RCC 7860 (cell line): ENCODE data around the gene KIF5C.
"Not testable (repeated sequence)": the region's sequence is repeated elsewhere in the genome, so short reads cannot be mapped to it uniquely, and the experiment has no call there.

ENCODE experiments used
- DNase-seq: peaks from one replicate; pipeline ENCODE4 v3.0.0-alpha.2; 2015; ENCODE audit warnings: low spot score
- FAIRE-seq: peaks from 2 replicates; lab custom pipeline; 2012; peaks lifted over from hg19 to GRCh38; lab: Jason Lieb, UNC

KIF5C gene

DNA sequence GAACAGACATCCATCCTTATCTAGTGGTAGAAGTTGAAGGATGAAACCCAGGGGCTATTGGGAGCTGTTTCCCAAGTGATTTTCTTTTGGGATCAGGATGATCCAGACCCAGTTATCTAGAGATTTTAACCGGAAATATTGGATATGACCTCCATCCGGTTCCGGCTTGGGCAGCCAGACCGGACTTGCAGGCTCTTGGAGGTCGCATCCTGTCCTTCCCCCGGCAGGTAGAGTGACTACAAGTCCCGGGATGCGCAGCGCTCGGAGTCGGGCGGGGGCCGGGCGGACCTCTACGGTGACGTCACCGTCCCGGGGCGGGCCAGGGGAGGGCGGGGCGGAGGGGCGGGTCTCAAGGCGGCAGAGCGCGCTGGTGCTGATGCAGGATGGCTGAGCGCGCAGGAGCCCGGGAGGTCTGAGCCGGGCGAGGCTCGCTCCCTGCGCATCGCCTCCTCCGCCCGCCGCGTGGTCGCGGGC, at the start of gene KIF5C:
TSS of gene KIF5C (plus strand) at position 360 of the 474 bp plus-strand sequence. CDS start 391 bp downstream, outside the sequence.
- DNase-seq (peak; percentile 34), FAIRE-seq (no peak)

GRCh38 chr2:148826791-148827190, 48.2 kb upstream of the KIF5C start:
- DNase-seq (no peak), FAIRE-seq (no peak)

DNA sequence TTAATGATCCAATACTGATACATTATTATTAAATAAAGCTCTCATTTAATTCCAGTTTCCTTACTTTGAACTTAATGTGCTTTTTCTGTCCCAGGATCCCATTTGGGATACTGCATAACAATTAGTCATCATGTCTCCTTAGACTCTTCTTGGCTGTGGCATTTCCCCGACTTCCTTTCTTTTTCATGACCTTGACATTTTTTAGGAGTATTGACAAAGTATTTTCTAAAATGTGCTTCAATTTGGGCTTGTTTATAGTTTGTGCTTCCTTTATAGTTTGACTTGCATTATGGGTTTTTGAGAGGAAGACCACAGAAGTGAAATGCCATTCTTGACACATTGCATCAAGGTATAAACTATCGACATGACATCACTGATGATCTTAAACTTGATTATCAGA, 46.1 kb upstream of the KIF5C start:
- no peak for DNase-seq
- no peak for FAIRE-seq

DNA sequence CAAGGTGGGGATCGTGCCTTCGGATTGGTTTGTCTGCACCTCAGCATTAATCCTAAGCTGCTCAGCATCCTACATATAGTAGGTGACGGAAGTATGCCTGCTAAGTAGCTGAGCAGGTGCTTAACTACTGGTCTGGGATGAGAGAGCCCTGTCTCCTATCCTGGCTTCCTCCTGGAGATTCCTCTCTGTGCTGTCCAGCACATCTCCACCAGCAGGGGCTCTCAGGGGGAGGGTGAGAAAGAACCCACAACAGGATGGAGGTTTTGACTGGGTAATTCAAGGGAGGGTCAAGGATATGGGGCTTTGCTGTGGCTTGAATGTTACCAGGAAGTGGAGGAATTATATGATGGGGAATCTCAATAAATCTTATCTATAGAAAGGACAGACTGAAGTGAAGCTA, 45.4 kb upstream of the KIF5C start:
- no peak for FAIRE-seq
- no peak for DNase-seq

GRCh38 chr2:148832637-148833036, 42.4 kb upstream of the KIF5C start:
- FAIRE-seq (no peak), DNase-seq (no peak)

DNA sequence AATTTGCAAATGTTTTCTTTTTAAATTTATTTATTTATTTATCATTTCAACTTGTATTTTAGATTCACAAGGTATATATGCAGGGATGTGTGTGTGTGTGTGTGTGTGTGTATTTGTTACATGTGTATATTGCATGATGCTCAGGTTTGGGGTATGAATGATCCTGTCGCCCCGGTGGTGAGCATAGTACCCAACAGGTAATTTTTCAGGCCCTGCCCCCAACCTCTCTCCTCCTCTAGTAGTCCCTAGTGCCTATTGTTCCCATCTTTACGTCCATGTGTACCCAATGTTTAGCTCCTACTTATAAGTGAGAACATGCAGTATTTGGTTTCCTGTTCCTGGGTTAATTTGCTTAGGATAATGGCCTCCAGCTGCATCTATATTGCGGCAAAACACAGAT, 33.0 kb upstream of the KIF5C start:
- DNase-seq (no peak), FAIRE-seq (no peak)

DNA sequence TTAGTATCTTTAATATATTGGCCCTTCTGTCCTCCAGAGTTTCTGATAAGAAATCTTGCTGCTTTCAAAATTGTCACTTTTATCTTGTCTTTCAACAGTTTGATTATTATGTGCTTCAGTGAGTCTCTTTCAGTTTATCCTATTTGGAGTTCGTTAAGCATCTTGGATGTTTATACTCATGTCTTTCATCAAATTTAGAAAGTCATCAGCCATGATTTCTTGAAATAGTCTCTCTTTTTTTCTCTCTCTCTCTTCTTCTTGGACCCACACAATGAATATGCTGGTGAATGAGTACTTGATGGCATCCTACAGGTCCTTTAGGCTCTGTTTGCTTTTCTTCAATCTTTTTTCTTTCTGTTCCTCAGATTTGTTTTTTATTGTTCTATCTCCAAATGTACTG, 26.9 kb upstream of the KIF5C start:
- DNase-seq (no peak), FAIRE-seq (no peak)

DNA sequence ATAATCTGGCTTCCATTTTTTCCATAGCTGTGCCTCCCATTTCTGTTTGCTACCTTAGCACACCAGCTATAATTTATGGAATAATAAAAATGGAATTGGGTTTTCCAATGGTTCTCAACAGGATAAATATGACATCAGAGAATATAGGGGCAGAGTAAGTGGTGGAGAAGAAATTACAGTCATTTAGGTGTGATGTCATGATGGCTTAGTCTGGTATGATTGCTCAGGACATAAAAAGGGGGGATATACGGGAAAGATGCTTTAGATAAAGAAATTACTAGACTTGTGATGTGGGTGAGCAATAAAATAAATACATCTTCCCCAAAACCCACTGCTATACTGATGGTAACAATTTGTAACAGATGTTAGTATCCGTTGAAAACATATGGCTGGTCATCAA, 21.6 kb upstream of the KIF5C start:
- FAIRE-seq (no peak), DNase-seq (no peak)

- DNase-seq = no peak
- FAIRE-seq = no peak
Observed at GRCh38 chr2:148860037-148860436, 15.0 kb upstream of the KIF5C start.

DNA sequence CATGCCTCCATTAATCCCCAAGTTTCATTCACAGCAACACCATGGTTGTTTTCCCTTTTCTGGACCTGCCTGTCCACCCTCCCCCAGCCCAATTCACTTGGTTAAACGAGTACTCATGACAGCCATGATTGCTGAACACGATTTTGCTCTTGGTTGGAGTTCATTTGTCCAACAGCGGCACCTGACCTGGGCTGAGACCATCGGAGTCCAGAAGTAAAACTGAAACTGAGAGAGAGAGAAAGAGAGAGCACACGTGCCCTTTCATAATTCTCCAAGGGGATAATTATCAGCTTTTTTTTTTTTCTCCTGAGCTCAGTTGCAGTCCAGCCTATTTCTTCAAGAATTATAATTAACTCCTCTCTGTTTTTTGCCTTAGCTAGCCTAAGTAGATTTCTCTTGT, 13.7 kb upstream of the KIF5C start:
- FAIRE-seq = no peak
- DNase-seq = no peak

GRCh38 chr2:148862478-148862877, 12.5 kb upstream of the KIF5C start:
- not testable (repeated sequence) for FAIRE-seq, DNase-seq

GRCh38 chr2:148865512-148865911, 9.5 kb upstream of the KIF5C start:
- no peak for DNase-seq
- no peak for FAIRE-seq

DNA sequence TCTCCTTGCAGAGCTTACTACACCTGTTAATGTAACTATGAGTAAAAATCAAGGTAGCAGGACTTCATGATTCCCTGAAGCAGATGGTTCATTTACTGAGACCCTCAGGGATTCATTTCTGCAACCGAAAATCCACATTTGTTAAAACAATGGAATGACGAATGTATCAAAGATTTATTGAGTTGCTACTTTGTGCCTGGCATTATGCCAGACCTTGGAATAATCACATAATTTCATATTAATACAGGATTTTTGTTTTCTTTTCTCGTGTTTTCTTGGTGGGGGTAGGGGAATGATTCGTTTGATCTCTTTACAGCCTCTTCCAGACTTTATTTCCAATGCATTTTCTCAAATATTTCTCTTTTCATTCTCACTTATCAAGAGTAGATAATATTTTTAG, 8.9 kb upstream of the KIF5C start:
- DNase-seq (no peak), FAIRE-seq (no peak)

DNA sequence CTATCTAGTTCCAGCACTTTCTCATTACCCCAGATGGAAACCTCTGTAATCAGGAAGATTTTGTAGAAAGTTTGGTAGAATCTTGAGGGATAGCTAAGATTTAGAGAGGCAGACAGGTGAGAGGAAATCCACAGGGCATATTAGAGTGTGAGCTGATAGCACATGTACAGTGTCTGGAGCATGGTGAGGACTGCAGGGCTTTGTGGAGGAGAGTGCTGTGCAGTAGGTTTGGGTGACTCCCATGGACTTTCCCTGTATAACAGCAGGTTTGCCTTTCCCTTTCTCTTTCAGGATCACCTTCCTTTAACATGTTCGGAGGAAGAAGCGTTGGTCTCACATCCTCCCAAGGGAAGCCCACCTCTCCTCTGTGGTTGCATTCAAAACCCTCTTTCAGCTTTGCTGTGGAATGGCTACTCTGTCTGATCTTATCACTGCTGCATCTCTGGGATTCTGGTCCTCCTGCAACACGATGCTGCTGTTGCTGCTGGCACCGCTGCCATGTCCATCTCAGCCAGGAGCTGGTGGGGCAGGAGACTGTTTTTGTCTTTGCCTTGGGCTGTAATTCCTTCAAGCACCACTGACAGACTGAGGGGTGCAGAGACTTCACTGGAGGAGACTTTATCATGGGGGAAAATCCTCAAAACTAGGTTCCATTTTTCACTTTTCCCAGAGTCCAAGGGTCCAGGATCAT, 7.8 kb upstream of the KIF5C start:
- no peak for DNase-seq
- no peak for FAIRE-seq

DNA sequence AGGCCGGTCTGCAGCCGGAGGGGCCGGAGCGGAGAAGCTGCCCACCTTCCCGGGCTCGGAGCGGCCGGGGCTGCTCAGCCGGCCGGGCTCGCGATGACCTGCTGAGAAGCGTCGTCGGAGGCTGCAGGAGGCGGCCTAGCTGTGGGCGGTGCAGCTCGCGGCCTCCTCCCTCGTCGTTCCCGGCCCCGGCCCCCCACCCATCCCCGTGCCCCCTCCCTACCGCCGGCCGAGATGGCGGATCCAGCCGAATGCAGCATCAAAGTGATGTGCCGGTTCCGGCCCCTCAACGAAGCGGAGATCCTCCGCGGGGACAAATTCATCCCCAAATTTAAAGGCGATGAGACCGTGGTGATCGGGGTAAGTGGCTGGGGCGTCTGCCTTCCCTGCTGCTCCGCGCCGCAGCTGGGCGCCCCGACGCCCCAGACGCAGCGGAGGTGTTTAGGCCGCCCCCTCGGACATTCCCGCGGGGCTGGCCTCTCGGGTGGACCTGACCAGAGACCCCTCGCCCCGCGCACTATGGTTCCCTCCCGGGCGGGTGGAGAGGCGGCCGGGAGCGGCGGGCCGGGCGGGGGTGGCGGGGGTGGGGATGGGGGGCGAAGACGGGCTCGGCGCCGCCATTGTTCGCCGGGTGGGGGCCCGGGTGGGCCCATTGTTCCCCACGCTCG, 492 bp downstream of the KIF5C start:
- no peak for DNase-seq
- FAIRE-seq = no peak

DNA sequence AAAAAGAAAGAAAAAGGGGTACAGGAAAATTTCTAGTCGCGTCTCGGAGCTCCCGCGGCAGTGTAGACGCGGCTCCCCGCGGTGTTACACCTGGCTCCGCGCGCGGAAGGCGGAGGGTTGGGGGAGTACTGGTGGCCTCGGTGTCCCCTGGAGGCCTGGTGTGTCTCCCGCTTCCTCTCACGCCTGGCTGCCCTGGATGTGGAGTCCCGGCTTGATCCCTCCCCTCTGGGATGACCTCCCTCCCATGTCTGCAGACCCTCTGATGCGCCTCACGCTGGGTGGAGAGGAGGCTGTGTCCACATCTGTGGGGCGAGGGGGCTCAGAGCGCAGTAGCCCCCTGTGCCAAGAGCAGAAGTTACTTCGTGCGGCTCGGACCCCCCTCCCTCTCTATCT, 1.2 kb downstream of the KIF5C start:
- FAIRE-seq = no peak
- DNase-seq = no peak

DNA sequence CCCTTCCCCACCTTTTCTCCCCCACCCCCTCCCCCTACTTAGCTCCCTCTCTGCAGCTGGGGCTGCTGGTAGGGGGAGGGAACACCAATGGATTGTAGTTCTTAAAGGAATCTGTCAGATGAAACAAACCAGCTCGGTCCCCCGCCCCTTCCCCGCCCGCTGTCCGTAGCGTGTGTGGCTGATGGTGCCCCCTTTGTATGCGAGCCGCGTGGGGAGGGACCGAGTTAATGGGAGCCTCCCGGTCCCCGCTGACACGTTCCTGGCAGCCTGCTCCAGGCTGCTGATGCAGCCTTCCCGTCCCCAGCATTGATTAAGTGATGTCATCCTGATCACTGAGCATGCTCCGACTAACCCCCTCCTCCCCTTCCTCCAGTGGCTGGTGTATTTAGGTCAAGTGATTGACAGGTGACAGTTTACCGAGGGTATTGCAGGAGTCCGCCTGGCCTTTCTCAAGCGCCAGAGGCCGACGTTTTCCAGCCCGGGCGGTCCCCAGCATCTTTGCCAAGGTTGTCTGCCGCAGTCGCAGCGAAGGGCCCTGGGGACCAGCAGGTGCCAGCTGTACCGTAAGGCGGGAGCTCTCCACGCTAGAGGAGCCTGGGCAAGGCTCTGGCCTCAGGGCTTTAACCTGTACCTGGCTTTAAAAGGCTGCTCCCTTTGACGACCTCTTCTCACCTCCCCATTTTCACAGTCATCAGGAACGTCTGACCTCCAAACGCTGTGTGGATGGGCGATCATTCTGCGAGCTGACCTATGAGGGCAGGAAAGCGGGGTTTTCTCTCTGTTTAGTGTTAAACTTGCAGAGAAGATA, 1.8 kb downstream of the KIF5C start:
- DNase-seq (no peak), FAIRE-seq (no peak)

- FAIRE-seq (no peak), DNase-seq (no peak)
Observed at GRCh38 chr2:148877403-148877740, 2.3 kb downstream of the KIF5C start.

GRCh38 chr2:148880636-148881035, 5.6 kb downstream of the KIF5C start:
- no peak for FAIRE-seq

GRCh38 chr2:148882051-148882450, 7.0 kb downstream of the KIF5C start:
- FAIRE-seq (no peak), DNase-seq (no peak)

More at GRCh38 chr2:148880636-148881035, 5.6 kb downstream of the KIF5C start:
- no peak for DNase-seq

- no peak for FAIRE-seq
- no peak for DNase-seq
Observed at GRCh38 chr2:148885209-148885608, 10.2 kb downstream of the KIF5C start.

GRCh38 chr2:148885988-148886387, 11.0 kb downstream of the KIF5C start:
- no peak for DNase-seq
- no peak for FAIRE-seq
